SH-SY5Y (cell line): ENCODE data around the gene UST.

ENCODE experiments used
- GATA2 ChIP-seq: IDR thresholded peaks from 2 replicates; pipeline ENCODE4 v1.6.1; 2011; ENCODE audit warnings: mild to moderate bottlenecking, low read depth, low read length
- GATA3 ChIP-seq: IDR thresholded peaks from 2 replicates; pipeline ENCODE4 v1.6.1; 2011; ENCODE audit warnings: low read depth, mild to moderate bottlenecking, low read length, moderate library complexity

DNA sequence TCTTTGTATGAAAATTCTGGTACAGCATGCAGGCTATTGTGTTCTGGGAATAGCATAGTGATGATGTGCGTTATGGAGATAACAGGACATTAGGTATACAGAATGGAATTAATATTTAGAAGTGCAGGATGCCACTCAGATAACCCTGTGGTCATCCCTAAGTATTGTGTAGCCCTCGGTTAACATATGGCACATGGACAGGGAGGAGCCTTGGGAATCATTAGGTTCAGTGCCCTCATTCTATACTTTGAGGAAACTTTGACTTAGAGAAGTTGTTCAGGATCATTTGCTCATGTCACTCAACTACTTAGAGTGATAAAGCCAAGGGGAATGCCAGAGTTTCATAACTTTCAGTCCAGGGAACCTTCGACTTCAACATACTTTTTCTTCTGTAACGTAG is 185.9 kb downstream of the UST start:
- TF ChIP-seq GATA2 = no peak
- no peak for TF ChIP-seq GATA3
